Measurements from ENCODE around the gene ERC1. TPM values are rescaled to one million over a fixed set of nuclear protein-coding genes. Genes with fewer than 3 reads are reported as not detected.

The ERC1 gene
- total RNA-seq, 4 donors from 2014 or later: 28.9 to 106 (median 43.6) TPM

- intact Hi-C loops (cut with DNase I; ENCODE audit: low total_unique reads): no loop called here
- Histone ChIP-seq H3K36me3 (no peaks in the 10 kb centered on the region), H3K9me3 (no peaks in the 10 kb centered on the region), H3K27ac (no peak overlapping the region), H3K27me3 (no peaks in the 10 kb centered on the region), H3K4me1 (no peaks in the 10 kb centered on the region), H3K4me3 (no peak overlapping the region)
- TF ChIP-seq POLR2A (IDR thresholded peaks at IDR 0.05) (no peak), CTCF (IDR thresholded peaks at IDR 0.05) (no peak)
- no peak for DNase-seq
Observed at GRCh38 chr12:1127021-1127420, 136.0 kb downstream of the ERC1 start.

GRCh38 chr12:1130164-1130563 is 139.1 kb downstream of the ERC1 start:
- H3K4me3 ChIP-seq: no peak overlapping the region

GRCh38 chr12:1130571-1130970 is 139.5 kb downstream of the ERC1 start:
- H3K36me3 ChIP-seq: no peaks in the 10 kb centered on the region

More at GRCh38 chr12:1130164-1130563, 139.1 kb downstream of the ERC1 start:
- H3K4me1 ChIP-seq: no peaks in the 10 kb centered on the region
- intact Hi-C loops (cut with DNase I; ENCODE audit: low total_unique reads): no loop called here
- no peak for DNase-seq
- H3K27ac ChIP-seq: no peak overlapping the region
- no peaks in the 10 kb centered on the region for H3K9me3 ChIP-seq
- no peak for TF ChIP-seq CTCF (IDR thresholded peaks at IDR 0.05)
- TF ChIP-seq POLR2A (IDR thresholded peaks at IDR 0.05): no peak
- H3K27me3 ChIP-seq: no peaks in the 10 kb centered on the region
- no peaks in the 10 kb centered on the region for H3K36me3 ChIP-seq

GRCh38 chr12:1131811-1132224 is 140.8 kb downstream of the ERC1 start:
- H3K27me3 ChIP-seq: no peaks in the 10 kb centered on the region
- TF ChIP-seq POLR2A (IDR thresholded peaks at IDR 0.05): no peak
- no peak for TF ChIP-seq CTCF (IDR thresholded peaks at IDR 0.05)
- H3K4me1 ChIP-seq: no peaks in the 10 kb centered on the region
- no peak for DNase-seq
- intact Hi-C loops (cut with DNase I; ENCODE audit: low total_unique reads): no loop called here
- H3K4me3 ChIP-seq: no peak overlapping the region
- H3K36me3 ChIP-seq: no peaks in the 10 kb centered on the region
- no peaks in the 10 kb centered on the region for H3K9me3 ChIP-seq
- H3K27ac ChIP-seq: no peak overlapping the region

More at GRCh38 chr12:1130571-1130970, 139.5 kb downstream of the ERC1 start:
- Histone ChIP-seq H3K9me3 (no peaks in the 10 kb centered on the region), H3K4me1 (no peaks in the 10 kb centered on the region), H3K4me3 (no peak overlapping the region), H3K27ac (no peak overlapping the region), H3K27me3 (no peaks in the 10 kb centered on the region)
- DNase-seq: no peak
- intact Hi-C loops (cut with DNase I; ENCODE audit: low total_unique reads): no loop called here
- no peak for TF ChIP-seq CTCF (IDR thresholded peaks at IDR 0.05)
- TF ChIP-seq POLR2A (IDR thresholded peaks at IDR 0.05): no peak

GRCh38 chr12:1132311-1132710 is 141.3 kb downstream of the ERC1 start:
- intact Hi-C loops (cut with DNase I; ENCODE audit: low total_unique reads): no loop called here
- TF ChIP-seq POLR2A (IDR thresholded peaks at IDR 0.05): no peak
- no peak for TF ChIP-seq CTCF (IDR thresholded peaks at IDR 0.05)
- Histone ChIP-seq H3K4me3 (no peak overlapping the region), H3K4me1 (no peaks in the 10 kb centered on the region), H3K27me3 (no peaks in the 10 kb centered on the region), H3K9me3 (no peaks in the 10 kb centered on the region), H3K27ac (no peak overlapping the region), H3K36me3 (no peaks in the 10 kb centered on the region)
- no peak for DNase-seq

Data from uterus (tissue), 4 donors.